LNCaP clone FGC (cell line): Measurements from ENCODE around the gene MMUT.

Source experiments
- DNase-seq: peaks from one replicate; pipeline ENCODE4 v3.0.0-alpha.2; 2011; ENCODE audit warnings: low read depth
- H3K4me3 ChIP-seq: 2 replicates; pipeline ENCODE4 v1.5.1; 2011; ENCODE audit warnings: mild to moderate bottlenecking, low read depth, low read length, control low read depth
- TF ChIP-seq, protein P1 (sequence below): IDR thresholded peaks from 2 replicates; pipeline ENCODE4 v1.5.1; 2012; ENCODE audit warnings: mild to moderate bottlenecking; ENCODE audit not compliant: control insufficient read depth, insufficient read depth; ENCODE audit errors: extremely low read depth

The MMUT gene

GRCh38 chr6:49462599-49462926 is 490 bp downstream of the MMUT start:
- peak overlapping the region; percentile 72 for H3K4me3 ChIP-seq
- TF ChIP-seq, protein P1, sequence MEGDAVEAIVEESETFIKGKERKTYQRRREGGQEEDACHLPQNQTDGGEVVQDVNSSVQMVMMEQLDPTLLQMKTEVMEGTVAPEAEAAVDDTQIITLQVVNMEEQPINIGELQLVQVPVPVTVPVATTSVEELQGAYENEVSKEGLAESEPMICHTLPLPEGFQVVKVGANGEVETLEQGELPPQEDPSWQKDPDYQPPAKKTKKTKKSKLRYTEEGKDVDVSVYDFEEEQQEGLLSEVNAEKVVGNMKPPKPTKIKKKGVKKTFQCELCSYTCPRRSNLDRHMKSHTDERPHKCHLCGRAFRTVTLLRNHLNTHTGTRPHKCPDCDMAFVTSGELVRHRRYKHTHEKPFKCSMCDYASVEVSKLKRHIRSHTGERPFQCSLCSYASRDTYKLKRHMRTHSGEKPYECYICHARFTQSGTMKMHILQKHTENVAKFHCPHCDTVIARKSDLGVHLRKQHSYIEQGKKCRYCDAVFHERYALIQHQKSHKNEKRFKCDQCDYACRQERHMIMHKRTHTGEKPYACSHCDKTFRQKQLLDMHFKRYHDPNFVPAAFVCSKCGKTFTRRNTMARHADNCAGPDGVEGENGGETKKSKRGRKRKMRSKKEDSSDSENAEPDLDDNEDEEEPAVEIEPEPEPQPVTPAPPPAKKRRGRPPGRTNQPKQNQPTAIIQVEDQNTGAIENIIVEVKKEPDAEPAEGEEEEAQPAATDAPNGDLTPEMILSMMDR, result no peak
- no peak for DNase-seq

DNA sequence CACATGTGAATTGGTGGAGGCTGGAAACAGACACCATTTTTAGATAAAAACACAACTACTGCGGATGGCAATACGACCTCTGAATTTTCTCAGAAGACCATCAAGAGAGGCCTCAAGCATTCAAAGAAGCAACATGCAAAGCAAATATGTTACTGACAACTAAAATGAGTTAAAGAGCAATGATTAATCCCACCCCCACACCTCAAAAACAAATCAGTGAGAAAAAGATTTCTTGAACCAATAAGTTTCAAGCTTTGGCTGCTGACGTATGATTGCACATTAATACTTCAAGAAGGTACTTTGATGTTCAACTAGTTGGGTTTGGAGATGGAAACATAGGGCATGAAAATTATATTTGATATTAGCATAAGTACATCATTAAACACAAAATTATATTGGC is 982 bp downstream of the MMUT start:
- TF ChIP-seq, protein P1, result no peak
- H3K4me3 ChIP-seq, result peak overlapping the region; percentile 72

DNA sequence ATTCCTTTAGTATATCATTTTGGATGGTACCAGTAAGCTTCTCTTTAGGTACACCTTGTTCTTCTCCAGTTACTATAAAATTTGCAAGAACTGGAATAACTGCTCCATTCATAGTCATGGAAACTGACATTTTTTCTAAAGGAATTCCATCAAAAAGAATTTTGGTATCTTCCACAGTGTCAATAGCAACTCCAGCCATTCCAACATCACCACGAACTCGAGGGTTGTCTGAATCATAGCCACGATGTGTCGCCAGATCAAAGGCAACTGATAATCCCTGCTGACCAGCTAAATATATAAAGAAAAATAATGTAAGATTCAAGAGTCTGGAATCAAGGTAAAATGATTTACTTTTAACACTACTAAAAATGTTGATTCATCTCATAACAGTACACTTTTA is 5.3 kb downstream of the MMUT start:
- H3K4me3 ChIP-seq, result no peak overlapping the region
- TF ChIP-seq, protein P1, result no peak
- no peak for DNase-seq

More for the DNA sequence above, 982 bp downstream of the MMUT start:
- DNase-seq, result no peak

DNA sequence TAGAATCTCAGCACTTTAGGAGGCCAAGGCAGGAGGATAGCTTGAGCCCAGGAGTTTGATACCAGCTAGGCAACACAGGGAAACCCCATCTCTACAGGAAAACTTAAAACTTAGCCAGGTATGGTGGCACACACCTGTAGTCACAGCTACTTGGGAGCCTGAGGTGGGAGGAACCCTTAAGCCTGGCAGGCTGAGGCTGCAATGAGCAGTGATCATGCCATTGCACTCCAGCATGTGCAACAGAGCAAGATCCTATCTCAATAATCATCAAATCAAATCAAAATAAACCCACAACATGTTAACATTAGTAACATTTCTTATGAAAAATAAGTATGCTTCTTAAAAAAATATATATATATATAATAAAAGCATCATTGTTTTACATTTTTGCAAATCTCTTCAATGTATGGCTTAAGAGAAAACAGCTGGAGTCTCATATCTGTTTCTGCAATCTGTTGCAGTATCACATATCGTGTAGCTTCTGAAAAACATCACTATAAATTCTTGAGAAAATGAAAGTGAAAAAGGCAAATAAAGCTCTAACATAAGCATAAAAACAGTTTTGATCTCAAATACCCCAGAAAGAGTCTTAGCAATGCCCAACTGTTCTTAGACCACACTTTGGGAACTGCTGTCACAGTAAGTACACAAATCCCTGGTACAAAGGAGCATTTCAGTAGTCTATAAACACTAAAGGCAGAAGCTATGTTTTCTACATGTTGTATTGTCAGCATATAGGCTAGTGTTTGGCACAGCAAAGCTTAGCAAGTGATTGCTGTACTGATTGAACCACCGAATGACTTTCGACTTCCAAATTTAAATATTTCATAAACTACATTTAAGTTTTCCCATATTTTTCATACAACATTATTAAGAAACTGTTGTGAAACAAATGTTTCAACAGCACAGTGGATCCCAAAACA is 8.0 kb downstream of the MMUT start:
- H3K4me3 ChIP-seq, result no peak overlapping the region
- DNase-seq, result no peak
- TF ChIP-seq, protein P1, result no peak

DNA sequence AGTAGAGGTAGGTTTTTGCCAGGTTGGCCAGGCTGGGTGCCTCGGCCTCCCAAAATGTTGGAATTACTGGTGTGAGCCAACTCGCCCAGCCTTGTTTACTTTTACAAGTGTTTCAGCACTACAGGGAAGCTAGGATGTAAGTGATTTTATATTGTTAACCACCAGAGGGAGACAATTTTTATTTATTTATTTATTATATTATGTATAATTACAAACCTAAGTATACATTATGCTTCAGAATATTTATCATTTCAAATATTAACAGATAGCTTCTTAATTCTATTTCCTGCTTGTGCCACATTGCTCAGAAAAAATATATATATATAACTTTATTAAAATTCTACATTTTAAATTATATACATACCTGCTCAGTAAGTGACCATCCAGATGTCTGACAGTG is 9.8 kb downstream of the MMUT start:
- no peak for DNase-seq
- TF ChIP-seq, protein P1, result no peak

GRCh38 chr6:49430866-49431265 is 32.2 kb downstream of the MMUT start:
- TF ChIP-seq, protein P1, result no peak
- DNase-seq, result no peak
- H3K4me3 ChIP-seq, result no peak overlapping the region

More for the DNA sequence above, 9.8 kb downstream of the MMUT start:
- no peak overlapping the region for H3K4me3 ChIP-seq

DNA sequence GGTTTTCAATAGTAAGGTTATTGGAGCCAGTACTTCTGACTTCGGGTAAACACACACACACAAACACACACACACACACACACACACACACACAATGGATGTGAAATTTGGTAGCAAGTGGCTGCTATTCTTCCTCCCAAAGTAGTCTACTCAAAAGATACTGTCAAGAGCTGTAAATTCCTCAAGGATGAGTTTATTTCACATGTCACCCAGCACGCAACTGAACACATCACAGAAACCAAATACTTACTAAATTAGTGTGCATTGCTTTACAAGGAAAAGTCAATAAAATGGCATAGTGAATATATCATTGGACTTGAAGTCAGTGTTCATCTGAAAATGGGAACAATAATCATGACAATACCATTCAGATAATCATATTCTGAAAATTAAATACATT is 32.9 kb downstream of the MMUT start:
- TF ChIP-seq, protein P1, result no peak
- H3K4me3 ChIP-seq, result no peak overlapping the region
- DNase-seq, result no peak
